Neural cell (in vitro differentiated cells): ENCODE results near the gene METTL15.

Experiments used
- POLR2AphosphoS5 ChIP-seq: IDR thresholded peaks from 2 replicates; pipeline ENCODE4 v1.6.1; 2012
- TF ChIP-seq, protein P1 (sequence below): IDR thresholded peaks from 2 replicates; pipeline ENCODE4 v1.6.1; 2012; ENCODE audit warnings: borderline replicate concordance

- TF ChIP-seq POLR2AphosphoS5: no peak
- TF ChIP-seq, protein P1, sequence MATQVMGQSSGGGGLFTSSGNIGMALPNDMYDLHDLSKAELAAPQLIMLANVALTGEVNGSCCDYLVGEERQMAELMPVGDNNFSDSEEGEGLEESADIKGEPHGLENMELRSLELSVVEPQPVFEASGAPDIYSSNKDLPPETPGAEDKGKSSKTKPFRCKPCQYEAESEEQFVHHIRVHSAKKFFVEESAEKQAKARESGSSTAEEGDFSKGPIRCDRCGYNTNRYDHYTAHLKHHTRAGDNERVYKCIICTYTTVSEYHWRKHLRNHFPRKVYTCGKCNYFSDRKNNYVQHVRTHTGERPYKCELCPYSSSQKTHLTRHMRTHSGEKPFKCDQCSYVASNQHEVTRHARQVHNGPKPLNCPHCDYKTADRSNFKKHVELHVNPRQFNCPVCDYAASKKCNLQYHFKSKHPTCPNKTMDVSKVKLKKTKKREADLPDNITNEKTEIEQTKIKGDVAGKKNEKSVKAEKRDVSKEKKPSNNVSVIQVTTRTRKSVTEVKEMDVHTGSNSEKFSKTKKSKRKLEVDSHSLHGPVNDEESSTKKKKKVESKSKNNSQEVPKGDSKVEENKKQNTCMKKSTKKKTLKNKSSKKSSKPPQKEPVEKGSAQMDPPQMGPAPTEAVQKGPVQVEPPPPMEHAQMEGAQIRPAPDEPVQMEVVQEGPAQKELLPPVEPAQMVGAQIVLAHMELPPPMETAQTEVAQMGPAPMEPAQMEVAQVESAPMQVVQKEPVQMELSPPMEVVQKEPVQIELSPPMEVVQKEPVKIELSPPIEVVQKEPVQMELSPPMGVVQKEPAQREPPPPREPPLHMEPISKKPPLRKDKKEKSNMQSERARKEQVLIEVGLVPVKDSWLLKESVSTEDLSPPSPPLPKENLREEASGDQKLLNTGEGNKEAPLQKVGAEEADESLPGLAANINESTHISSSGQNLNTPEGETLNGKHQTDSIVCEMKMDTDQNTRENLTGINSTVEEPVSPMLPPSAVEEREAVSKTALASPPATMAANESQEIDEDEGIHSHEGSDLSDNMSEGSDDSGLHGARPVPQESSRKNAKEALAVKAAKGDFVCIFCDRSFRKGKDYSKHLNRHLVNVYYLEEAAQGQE: no peak
Observed at GRCh38 chr11:28318871-28319270, 210.7 kb downstream of the METTL15 start.
